ENCODE results near the gene CCT5. TPM values are rescaled to one million over a fixed set of nuclear protein-coding genes. Genes with fewer than 3 reads are reported as not detected.
"Not testable (repeated sequence)": the region's sequence is repeated elsewhere in the genome, so short reads cannot be mapped to it uniquely, and the experiment has no call there.

Gene CCT5
- total and polyA plus RNA-seq, 2 donors from 2014 or later: 130 to 136 TPM

- intact Hi-C loops (cut with DNase I): loop anchor here (10.0 kb wide), 2 partner anchors 141 to 341 kb away; no protein-coding TSS in a partner anchor
- Histone ChIP-seq H3K36me3 (ENCODE audit: control insufficient read depth in 2 of 3, insufficient read depth in 3 of 3, low read length in 3 of 3) (peaks cover 0 to 12% (median 11%) of the 10 kb centered on the region in 3 donors), H3K4me1 (ENCODE audit: control insufficient read depth in 2 of 3, insufficient read depth in 2 of 3, low read depth in 1 of 3, low read length in 3 of 3) (peaks cover 0 to 10% (median 10%) of the 10 kb centered on the region in 3 donors), H3K27ac (ENCODE audit: low read depth in 2 of 2, low read length in 2 of 2) (no peak overlapping the region), H3K27me3 (ENCODE audit: control insufficient read depth, insufficient read depth, low read length) (no peaks in the 10 kb centered on the region), H3K9me3 (ENCODE audit: control insufficient read depth in 2 of 3, insufficient read depth in 1 of 3, low read length in 3 of 3) (no peaks in the 10 kb centered on the region), H3K9ac (ENCODE audit: low read length in 3 of 3) (peak overlapping the region in 1 of 3 donors; percentile 32), H3K4me3 (ENCODE audit: low read length in 3 of 3) (no peak overlapping the region)
- DNase-seq: peak; percentile 87 to 92 (median 91)
- no peak for FAIRE-seq
- peak; percentile 88 for TF ChIP-seq CTCF (IDR thresholded peaks at IDR 0.05; ENCODE audit: borderline replicate concordance, extremely low read depth, insufficient read depth)
These were observed 34.0 kb downstream of the CCT5 start for GRCh38 chr5:10283927-10284635.

- H3K4me3 ChIP-seq (ENCODE audit: low read length in 3 of 3); H3K27me3 ChIP-seq (ENCODE audit: control insufficient read depth, insufficient read depth, low read length); H3K9me3 ChIP-seq (ENCODE audit: control insufficient read depth in 2 of 3, insufficient read depth in 1 of 3, low read length in 3 of 3); H3K9ac ChIP-seq (ENCODE audit: low read length in 3 of 3); DNase-seq; FAIRE-seq; H3K27ac ChIP-seq (ENCODE audit: low read depth in 2 of 2, low read length in 2 of 2): not testable (repeated sequence)
- Histone ChIP-seq H3K4me1 (ENCODE audit: control insufficient read depth in 2 of 3, insufficient read depth in 2 of 3, low read depth in 1 of 3, low read length in 3 of 3) (peaks cover 0 to 22% (median 17%) of the 10 kb centered on the region in 3 donors), H3K36me3 (ENCODE audit: control insufficient read depth in 2 of 3, insufficient read depth in 3 of 3, low read length in 3 of 3) (peaks cover 0 to 14% (median 11%) of the 10 kb centered on the region in 3 donors)
- intact Hi-C loops (cut with DNase I): loop anchor here (10.0 kb wide), 2 partner anchors 139 to 339 kb away; no protein-coding TSS in a partner anchor
These were observed 35.3 kb downstream of the CCT5 start for GRCh38 chr5:10285362-10285761.

- intact Hi-C loops (cut with DNase I): loop anchor here (10.0 kb wide), 2 partner anchors 138 to 338 kb away; no protein-coding TSS in a partner anchor
- Histone ChIP-seq H3K4me3 (ENCODE audit: low read length in 3 of 3) (no peak overlapping the region), H3K9ac (ENCODE audit: low read length in 3 of 3) (no peak overlapping the region), H3K27me3 (ENCODE audit: control insufficient read depth, insufficient read depth, low read length) (no peaks in the 10 kb centered on the region), H3K27ac (ENCODE audit: low read depth in 2 of 2, low read length in 2 of 2) (peak overlapping the region in 1 of 2 donors; percentile 1), H3K4me1 (ENCODE audit: control insufficient read depth in 2 of 3, insufficient read depth in 2 of 3, low read depth in 1 of 3, low read length in 3 of 3) (peaks cover 0 to 29% (median 18%) of the 10 kb centered on the region in 3 donors), H3K9me3 (ENCODE audit: control insufficient read depth in 2 of 3, insufficient read depth in 1 of 3, low read length in 3 of 3) (no peaks in the 10 kb centered on the region), H3K36me3 (ENCODE audit: control insufficient read depth in 2 of 3, insufficient read depth in 3 of 3, low read length in 3 of 3) (peaks cover 0 to 14% (median 11%) of the 10 kb centered on the region in 3 donors)
- TF ChIP-seq CTCF (IDR thresholded peaks at IDR 0.05; ENCODE audit: borderline replicate concordance, extremely low read depth, insufficient read depth): no peak
- no peak for FAIRE-seq
- no peak for DNase-seq
These were observed 36.2 kb downstream of the CCT5 start for GRCh38 chr5:10286162-10286861.

- no peak for TF ChIP-seq CTCF (IDR thresholded peaks at IDR 0.05; ENCODE audit: borderline replicate concordance, extremely low read depth, insufficient read depth)
- H3K36me3 ChIP-seq (ENCODE audit: control insufficient read depth in 2 of 3, insufficient read depth in 3 of 3, low read length in 3 of 3): peaks cover 0 to 14% (median 11%) of the 10 kb centered on the region in 3 donors
- FAIRE-seq (no peak), DNase-seq (no peak)
- intact Hi-C loops (cut with DNase I): loop anchor here (10.0 kb wide), 2 partner anchors 138 to 338 kb away; no protein-coding TSS in a partner anchor
- H3K9me3 ChIP-seq (ENCODE audit: control insufficient read depth in 2 of 3, insufficient read depth in 1 of 3, low read length in 3 of 3): no peaks in the 10 kb centered on the region
- H3K27me3 ChIP-seq (ENCODE audit: control insufficient read depth, insufficient read depth, low read length): no peaks in the 10 kb centered on the region
- H3K4me1 ChIP-seq (ENCODE audit: control insufficient read depth in 2 of 3, insufficient read depth in 2 of 3, low read depth in 1 of 3, low read length in 3 of 3): peaks cover 0 to 29% (median 18%) of the 10 kb centered on the region in 3 donors
- no peak overlapping the region for H3K4me3 ChIP-seq (ENCODE audit: low read length in 3 of 3)
- peak overlapping the region in 1 of 2 donors; percentile 1 for H3K27ac ChIP-seq (ENCODE audit: low read depth in 2 of 2, low read length in 2 of 2)
- H3K9ac ChIP-seq (ENCODE audit: low read length in 3 of 3): no peak overlapping the region
These were observed 36.8 kb downstream of the CCT5 start for GRCh38 chr5:10286862-10287227.
